ENCODE results near the gene ARF5. TPM values are rescaled to one million over a fixed set of nuclear protein-coding genes. Genes with fewer than 3 reads are reported as not detected.

The ARF5 gene
- total RNA-seq, 2 donors from 2014 or later = 107 to 165 TPM

- ATAC-seq (ENCODE audit: insufficient number of reproducible peaks, low FRiP score, low read depth) = no peak
- no peaks in the 10 kb centered on the region for H3K36me3 ChIP-seq
- no peaks in the 10 kb centered on the region for H3K27me3 ChIP-seq (replicated peaks; ENCODE audit: insufficient read depth)
- H3K27ac ChIP-seq = no peak overlapping the region
- no peak overlapping the region for H3K4me3 ChIP-seq
- H3K4me1 ChIP-seq (ENCODE audit: control insufficient read depth in 1 of 2, low read depth in 2 of 2) = peaks cover 11 to 24% of the 10 kb centered on the region in 2 donors
- no peaks in the 10 kb centered on the region for H3K9me3 ChIP-seq
- DNase-seq (ENCODE audit: low spot score) = no peak
- no peak for TF ChIP-seq CTCF (IDR thresholded peaks at IDR 0.05)
Observed at GRCh38 chr7:127635659-127636285, 47.6 kb downstream of the ARF5 start.

GRCh38 chr7:127638197-127638596, 50.0 kb downstream of the ARF5 start:
- no peak for DNase-seq (ENCODE audit: low spot score)
- H3K4me3 ChIP-seq = no peak overlapping the region
- no peaks in the 10 kb centered on the region for H3K9me3 ChIP-seq
- H3K27ac ChIP-seq = no peak overlapping the region
- no peaks in the 10 kb centered on the region for H3K27me3 ChIP-seq (replicated peaks; ENCODE audit: insufficient read depth)
- no peak for TF ChIP-seq CTCF (IDR thresholded peaks at IDR 0.05)
- no peaks in the 10 kb centered on the region for H3K36me3 ChIP-seq
- no peak for ATAC-seq (ENCODE audit: insufficient number of reproducible peaks, low FRiP score, low read depth)
- H3K4me1 ChIP-seq (ENCODE audit: control insufficient read depth in 1 of 2, low read depth in 2 of 2) = peaks cover 5 to 9% of the 10 kb centered on the region in 2 donors

Other genes starting within 250 kb of the ARF5 start
- 10 to 100 TPM; 43.6 to 45.9 TPM for gene ZNF800, start 195.7 kb upstream of the ARF5 start, total RNA-seq
- 10 to 100 TPM; 13.5 to 17.7 TPM for gene GCC1, start 2.8 kb upstream of the ARF5 start, total RNA-seq
- 1 to 10 TPM in 1 of 2 donors, not detected in 1; 2.0 TPM for gene FSCN3, start 5.3 kb downstream of the ARF5 start, total RNA-seq
- gene PAX4, start 29.7 kb downstream of the ARF5 start, total RNA-seq = not detected
- gene SND1, start 63.8 kb downstream of the ARF5 start, total RNA-seq = 100 to 1,000 TPM in 1 of 2 donors, 10 to 100 TPM in 1; 91.0 to 111 TPM

All from thoracic aorta (tissue), 2 donors.